Stimulated activated naive CD4-positive, alpha-beta T cell (primary cell): ENCODE data around the gene GSX1.
"Not testable (repeated sequence)": the region's sequence is repeated elsewhere in the genome, so short reads cannot be mapped to it uniquely, and the experiment has no call there.

Experiments
- DNase-seq, 6 experiments: peaks; one replicate each; lab custom pipeline; 2025; lab: John Stamatoyannopoulos, UW

The GSX1 gene

DNA sequence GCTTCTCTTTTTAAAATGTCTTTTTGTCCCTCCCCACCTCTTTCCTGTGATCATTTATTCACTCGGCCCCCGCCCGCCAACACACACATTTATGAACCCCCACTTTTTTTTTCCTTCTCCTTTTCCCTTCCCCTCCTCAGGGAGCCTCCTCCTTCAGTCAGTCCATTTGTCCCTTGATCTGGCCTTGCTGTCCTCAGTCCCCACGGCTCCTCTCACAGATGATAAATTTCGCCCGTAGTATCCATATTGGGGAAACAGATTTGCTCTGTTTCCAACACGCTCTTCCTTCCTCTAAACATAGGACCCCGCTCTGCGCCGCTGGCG is 2.0 kb downstream of the GSX1 start:
- DNase-seq = no peak

DNA sequence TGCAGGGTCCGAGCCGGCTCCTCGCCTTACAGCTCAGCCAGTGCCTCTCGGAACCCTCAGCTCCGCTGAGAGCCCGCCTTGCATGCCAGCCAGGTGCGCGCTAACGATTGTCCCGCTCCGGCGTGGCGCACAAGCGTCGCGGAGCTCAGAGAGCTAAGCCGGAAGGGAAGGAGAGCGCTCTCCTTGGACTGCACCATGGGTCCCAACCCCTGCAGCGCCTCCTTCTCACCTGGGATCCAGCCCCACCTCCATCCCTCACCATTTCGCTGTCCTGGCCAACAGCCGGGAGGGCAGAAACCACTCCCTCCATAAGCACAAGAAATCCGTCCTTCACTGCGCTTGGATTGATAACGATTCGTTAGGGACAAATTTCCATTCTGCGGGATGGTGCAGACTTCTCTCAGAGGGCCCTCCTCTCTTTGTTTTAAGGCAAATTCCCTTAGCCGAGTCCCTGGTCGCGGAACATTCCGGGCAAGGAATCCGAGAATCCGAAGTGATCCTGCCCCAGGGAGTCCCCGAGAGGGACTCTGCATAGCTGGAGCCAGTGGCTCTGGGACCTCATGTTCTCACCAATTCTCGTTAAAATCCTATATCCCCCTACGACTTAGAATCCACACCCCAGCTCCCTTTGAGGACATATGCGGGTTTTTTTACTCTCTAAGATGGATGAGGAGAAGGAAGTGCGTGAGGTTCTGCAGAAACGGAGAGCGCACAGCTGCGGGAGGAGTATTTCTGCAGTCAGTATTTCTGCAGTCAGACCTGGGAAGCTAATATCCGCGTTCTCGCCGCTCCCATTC is 2.8 kb downstream of the GSX1 start:
- no peak for DNase-seq

DNA sequence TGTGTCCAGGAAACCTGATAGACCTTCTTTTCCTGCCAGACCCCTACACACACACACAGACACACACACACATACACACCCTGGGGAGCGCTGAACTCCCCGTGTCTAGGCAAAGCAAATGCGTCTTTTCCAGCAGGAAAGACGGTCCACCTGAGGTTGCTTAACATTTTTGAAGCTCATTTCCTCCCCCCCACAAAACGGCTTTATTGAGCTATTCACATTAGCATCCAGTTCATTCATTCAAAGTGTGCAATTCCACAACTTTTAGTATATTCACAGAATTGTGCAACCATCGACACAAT is 3.4 kb downstream of the GSX1 start:
- no peak for DNase-seq

DNA sequence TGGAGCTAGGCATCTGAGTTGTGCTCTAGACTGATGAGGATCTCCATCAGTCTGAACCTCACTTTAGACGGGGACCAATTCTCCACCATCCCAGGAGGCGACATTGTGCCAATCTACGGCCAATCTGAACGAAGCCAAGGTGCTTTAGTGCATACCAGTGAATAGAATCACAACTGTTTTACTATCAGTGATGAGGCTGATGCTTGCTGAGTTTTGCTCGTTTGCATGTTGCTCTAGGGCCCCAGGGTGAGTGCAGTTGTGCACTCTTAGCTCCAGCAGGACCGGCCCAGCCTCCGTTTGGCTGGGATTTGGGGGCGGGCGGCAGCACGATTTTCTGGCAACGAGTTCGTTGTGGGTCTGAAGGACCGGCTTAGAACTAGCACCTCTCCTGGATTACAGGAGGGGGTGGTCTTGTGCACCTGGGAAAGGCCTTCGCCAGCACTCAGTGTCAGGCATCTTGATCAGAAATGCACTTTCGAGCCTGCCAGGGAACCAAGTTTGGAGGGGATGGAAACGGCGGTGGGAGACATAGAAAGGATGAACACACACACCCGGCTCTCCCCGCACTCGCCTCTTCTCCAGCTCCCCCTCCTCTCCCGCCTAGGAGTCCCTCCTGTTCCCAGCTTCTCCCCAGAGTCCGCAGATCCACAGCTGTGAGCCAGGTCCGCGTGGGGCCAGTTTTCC is 4.4 kb downstream of the GSX1 start:
- DNase-seq = no peak

DNA sequence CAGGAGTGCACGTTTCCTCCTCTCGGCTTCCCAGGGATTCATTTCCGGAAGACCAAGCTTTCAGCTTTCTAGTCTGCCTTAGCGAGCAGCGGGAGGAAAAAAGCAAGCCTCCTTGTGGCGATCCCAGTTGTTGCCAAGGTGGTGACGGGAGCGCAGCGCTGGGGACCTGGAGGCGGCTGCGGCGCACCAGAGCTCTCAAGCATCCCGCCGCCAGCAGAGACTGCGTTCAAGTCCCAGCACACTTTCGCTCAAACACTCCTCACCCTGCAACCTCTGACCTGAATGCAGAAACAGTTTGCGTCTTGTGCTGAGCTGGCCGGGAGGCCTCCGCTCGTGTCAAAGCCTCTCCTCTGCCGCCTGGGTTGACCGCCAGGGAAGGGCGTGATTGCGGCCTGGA is 4.9 kb downstream of the GSX1 start:
- no peak for DNase-seq

DNA sequence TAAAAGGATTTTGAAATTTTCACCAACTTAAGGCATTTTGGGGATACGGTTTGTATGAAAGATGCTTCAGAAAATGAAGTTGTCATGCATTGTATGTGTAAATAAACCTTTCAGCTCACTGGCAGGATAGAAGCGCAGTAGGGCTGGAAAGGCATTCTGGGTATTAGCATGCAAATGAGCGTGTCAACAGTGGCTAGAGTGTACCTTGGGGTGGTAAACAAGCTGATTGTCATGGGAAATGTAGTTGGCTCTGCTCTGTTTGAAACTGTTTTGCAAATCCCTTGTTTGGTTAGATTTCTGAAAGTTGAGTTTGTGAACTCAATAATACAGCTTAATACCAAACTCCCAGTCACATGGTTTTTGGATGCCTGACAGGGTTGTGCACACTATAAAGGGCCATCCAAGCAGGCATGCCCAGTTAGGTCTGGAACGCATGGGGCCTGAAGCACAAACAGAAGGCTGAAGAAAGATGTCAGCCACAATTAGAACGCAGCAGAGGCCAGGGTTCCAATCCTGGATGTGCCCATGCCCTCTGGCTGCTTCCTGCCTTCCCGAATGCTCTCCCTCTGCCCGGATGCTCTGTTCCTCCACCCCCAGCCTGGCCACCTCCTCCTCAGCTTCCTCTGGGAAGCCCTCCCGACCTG is 14.6 kb downstream of the GSX1 start:
- DNase-seq = no peak

DNA sequence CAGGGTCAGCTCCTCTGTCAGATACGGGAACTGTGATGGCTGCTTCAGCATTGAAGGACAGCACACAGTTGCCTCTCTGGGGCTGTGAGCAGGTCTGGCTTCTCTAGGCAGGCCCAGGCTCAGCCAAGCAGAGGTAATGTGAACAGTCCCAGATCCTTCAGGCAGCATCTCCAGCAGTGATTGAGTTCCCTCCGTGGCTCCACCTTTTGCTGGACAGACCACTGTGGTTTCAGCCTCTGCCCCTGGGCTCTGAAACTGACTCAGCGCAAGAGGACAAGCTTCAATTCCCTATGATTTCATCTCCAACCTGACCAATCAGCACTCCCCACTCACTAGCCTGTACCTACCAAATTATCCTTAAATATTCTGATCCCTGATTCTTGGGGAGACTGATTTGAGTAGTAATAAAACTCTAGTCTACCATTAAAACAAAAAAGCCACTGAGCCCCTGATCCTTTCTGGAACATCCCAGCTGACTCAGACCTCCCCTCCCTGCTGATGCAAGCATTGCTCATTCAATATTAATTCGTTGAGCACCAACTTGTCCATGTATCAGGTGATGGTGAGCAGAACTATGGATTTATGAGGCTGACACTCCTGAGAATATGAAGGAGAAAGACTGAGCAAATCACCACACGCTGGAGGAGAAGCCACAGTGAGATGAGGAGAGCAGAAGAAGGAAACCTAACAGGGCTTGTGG is 16.7 kb downstream of the GSX1 start:
- DNase-seq = no peak

DNA sequence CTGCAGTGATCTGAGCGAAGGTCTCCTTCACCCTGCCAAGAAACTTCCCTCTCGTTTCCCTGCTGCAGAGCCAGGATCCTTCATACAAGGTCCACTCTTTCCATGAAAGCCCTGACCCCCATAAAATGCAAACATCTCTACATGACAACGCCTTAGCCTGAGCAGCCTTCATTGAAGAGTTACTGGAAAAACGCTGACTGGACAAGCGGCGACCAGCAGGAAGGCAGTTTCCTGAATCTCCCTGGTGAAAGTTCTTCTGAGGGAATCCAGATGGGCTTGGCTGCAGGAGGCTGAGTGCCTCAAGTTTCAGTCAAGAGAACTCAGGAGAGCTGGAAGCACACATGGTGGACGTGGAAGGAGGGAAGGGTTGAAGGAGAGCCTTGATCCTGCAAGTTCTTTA is 17.7 kb downstream of the GSX1 start:
- DNase-seq = no peak

DNA sequence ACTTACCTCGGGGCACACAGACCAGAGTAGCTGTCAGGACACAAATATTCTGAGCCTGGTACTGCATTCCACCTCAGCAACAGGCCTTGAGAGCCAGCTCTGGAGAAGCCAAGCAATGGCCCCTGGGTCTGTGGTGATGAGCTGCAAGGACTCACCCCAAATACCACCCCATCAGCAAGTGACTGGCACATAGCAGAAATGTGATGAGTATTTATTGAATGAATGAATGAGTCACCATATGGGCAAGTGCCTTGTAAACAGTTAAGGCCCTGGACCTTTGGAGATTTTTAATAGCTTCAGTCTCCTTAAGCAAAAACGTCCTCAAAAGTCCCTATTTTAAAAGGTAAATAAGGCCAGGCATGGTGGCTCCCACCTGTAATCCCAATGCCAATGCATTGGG is 18.2 kb downstream of the GSX1 start:
- DNase-seq = no peak

DNA sequence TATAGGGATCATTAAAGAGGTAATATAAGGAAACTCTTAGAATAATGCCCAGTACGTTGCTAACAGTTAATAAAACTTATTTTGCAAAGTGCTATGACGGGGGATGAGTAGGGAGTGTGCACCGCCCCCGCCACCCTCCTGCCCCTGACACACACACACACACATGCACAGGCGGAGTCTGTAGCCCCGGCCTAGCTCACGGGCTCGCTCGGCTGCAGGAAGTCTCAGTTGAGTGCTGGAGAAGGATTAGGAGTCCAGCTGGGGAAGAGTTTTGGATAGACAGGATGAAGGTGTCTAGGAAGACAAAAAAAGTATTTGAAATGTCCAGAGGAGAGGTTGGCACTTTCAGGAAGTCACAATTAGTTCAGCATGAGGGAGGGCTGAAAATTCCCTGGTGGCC is 21.5 kb downstream of the GSX1 start:
- DNase-seq = no peak

DNA sequence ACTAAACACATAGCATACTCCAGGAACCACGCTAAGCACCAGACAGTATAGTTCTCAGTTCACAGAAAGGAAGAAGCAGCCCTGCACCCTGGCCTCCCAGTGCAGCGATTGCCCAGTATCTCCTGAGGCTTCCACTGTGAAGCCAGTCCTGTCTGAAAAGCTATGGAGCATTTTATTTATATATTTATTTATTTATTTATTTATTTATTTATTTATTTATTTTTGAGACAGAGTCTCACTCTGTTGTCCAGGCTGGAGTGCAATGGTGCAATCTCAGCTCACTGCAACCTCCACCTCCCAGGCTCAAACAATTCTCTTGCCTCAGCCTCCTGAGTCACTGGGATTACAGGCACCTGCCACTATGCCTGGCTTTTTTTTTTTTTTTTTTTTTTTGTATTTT is 25.5 kb downstream of the GSX1 start:
- not testable (repeated sequence) for DNase-seq

DNA sequence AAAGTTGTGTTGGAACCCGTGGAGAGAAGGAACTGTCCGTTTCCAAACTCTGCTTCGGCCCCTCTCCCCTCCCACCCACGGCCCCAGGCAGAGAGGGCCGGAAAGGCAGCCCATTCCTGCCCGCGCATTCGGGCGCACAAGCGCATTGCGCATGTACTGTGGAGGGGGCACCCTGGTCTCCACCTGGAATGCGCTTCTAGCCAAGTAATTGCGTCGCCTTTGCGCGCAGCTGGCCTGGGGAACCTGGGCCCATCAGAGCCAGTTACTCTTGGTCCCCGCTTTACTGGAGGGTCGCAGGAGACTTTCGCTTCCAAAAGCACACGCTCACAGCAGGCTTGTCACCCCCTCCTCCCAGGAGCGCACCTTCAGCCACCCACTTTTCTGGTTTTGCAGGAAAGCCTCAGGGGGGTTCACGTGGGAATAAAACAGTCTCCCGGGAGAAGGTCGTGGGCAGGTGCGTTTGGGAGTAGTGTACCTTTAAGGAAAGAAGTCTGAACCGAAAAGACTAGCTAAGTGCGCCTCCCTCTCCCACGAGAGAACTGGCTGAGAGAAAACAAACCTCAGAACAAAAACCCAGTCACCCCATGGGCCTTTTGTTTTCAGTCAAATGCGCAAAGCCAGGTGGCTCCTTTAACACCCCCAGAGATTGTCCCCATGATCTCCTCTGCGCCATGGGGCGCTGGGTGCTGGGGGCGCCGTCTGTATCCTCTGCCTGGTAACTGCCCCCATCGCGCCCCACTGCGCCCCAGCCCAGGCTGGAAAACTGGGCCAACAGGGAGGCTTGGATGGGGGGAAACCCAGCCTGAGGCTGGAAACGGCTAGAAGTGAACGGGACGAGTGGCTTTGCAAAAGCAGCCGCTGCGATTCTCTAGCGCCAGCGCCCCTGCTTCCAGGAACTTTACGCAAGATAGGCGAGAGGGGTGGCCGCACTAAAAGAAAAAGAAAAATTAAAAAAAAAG is 28.5 kb downstream of the GSX1 start:
- no peak for DNase-seq

DNA sequence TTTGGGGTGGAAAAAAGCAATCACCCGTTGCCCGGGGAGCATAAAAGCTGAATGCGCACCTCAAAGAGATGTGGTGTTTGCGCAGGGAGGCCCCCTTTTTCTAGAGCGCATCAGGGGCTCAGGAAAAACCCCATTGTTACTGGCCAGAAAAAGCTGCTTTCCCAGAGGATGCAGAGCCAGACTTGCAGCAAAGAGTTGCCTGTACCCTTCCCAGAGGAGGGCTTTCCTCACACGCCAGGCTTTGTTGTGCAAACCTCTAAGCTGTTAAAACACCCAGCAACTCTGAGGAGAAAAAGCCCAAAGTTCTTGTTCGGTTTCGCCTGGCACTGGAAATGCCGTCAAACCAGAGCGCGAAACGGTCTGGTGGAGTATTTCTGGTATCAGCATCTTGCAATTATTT is 29.3 kb downstream of the GSX1 start:
- no peak for DNase-seq

DNA sequence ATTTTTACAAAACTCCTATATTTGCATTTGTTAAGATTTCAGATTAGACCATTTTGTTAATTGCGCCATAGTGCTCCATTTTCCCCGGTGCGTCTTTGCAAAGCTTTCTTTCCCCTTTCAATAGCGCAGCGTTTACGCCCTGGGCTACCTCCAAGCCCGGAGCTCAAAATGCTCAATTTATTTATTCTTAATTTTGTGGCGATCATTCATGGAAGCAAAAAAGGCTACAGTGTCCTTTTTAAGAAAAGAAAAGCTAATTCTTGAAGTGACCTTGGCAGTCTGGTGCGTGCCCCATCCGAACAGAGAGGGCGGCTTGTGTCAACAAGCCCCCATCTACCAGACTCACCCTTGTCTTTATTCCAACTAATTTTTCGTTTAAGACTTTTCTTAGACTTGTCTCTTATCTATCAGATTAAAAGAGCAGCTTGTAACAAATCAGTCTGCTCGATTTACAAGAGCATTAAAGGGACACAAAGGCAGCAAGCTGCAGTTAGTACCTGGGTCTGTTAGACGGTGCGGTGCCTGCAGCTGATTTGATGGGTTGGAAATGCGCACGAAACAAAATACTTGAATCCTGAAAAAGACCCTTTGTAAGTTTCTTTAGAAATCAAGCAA is 30.1 kb downstream of the GSX1 start:
- no peak for DNase-seq

DNA sequence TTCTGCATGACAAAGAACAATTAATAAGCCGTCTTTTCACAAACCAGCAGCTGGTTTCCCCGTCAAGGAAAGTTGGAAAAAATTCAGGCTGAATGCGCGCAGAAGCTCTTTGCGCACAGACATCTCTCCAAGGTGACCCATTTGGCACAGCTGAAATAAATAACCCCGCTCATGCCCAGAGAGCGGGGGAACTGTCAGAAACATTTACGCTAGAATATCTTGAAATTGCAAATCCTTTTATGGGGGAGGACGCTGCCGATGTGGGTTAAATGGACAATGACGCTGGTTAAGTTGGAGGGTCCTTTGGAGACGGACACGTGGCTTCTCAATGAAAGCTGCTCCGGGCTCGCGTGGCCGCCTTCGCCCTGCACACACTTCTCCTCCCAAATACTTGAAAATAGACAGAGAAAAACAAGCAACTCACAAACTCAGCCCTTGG is 30.6 kb downstream of the GSX1 start:
- DNase-seq = no peak

DNA sequence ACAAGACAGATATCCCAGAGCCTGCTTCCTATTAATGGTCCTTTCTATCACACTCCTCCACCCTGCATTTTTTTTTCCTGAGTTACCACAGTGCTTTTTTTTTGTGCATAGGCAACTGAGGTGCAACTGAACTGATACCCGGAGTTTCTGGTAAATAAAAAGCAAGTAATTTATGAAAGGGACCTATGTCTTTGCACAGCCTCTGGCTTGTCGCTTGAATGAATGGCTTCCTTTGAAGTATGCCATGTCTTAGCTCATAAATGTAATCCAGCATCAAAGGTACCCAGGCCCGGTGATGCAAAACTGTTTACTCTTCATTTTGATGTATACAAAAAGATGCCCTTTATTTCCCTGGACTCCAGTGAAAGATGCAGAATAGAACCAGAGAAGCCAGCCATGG is 31.8 kb downstream of the GSX1 start:
- DNase-seq = no peak

DNA sequence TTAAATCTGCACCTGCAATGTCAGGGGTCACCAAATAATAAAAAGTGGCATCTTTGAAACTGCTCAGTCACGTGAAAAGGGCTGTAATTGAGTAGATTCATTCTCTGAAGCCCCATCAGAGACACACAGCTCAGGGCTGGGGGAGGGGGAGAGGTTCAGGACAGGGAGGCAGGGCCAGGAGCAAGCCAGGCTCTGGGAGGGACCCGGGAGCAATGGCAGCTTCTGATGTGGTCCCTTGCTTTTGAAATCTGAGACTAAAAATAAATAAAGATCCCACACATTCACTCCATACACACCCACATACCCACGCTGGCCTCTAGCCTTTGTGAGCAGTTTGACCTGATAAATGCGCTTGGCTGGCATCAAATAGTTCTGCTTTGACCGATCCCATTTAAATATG is 32.8 kb downstream of the GSX1 start:
- DNase-seq = no peak

DNA sequence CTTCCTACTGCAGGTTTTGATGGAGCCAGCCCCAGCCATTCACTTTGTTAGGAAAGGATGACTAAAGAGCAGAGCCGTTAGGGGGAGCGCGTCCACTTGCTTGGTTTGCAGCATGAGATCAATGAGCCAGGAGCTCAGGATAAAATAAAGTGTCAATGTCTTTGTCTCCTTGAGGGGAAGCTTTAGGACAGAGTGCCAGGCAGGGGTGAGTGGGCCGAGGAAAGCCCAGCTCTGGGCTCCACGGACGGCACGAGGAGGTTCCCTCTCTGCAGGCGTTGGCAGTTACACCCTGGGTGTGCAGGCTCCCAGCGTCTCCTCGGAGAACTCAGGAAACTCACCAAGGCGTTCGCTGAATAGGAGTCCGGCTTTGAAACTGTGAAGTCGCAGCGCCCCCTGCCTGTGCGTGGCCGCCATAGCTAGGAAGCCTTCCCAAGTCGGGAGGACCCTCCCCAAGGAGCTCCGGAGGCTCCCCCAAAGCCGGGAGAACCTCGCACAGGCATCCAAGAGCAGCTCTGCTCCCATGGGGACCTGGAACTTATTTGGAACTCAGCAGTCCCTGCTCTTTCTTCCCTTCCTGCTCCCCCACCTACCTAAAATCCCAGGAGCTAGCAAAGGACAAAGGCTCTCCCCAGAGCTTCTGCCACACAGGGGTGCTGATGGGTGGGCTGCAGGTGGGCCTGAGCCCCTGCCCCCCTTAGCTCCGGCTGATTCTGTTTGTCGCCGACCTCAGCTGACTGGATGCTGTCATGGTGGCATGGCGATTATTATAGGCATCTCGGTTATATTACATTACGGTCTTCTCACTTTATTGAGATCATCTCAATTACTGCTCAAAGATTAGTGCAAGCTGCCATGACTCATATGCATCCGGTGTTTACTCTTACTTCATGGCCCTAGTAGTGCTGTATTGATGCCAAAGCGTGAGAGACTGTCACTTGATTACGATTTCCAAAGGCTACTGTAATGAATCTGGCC is 34.4 kb downstream of the GSX1 start:
- peak; percentile 21 to 76 (median 47) for DNase-seq

DNA sequence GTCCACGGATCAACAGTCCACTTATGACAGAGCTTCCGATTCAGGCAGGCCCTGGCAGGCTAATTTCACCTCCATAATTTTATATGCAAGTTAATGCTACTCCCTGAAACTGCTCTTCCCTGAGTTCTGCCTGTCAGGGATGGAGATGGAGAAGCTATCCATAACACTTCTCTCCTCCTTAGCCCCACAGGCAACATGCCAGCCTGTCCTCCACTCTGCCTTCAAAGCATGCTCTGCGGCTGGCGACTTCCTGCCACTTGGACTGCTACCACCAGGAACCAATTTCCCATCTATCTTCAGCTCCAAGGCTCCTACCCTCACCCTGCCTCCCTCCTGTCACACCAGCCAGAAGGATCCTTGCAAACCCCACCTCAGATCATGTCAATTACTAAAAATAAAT is 35.4 kb downstream of the GSX1 start:
- no peak for DNase-seq

DNA sequence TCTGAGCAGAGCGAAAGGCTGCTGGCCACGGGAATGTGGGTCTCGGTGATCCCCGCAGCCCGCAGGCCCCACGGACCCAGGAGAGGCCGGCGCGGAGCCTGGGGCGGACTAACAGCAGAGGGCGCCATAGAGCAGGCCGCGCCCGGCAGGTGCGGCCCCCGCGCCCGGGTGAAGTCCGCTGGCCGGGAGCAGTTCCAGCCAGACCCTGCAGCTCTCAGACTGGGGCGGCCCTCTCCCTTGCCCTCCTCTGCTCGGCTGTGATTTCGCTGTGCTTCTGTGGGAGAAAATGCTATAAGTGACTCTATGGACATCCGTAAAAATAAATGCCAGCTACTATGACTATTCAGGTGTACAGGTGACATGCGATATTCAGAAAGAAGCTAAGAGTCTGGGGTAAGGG is 37.7 kb downstream of the GSX1 start:
- DNase-seq = peak in 5 of 6 experiments; percentile 1 to 73 (median 51)
